T-cell (primary cell): ENCODE measurements around the gene MFGE8. TPM values are rescaled to one million over a fixed set of nuclear protein-coding genes. Genes with fewer than 3 reads are reported as not detected.
"Not testable (repeated sequence)": the region's sequence is repeated elsewhere in the genome, so short reads cannot be mapped to it uniquely, and the experiment has no call there.

Source experiments
- ATAC-seq, 4 experiments: fragments of 200-7000 bp in 3 of 4; fragments of 150-1000 bp in 1 of 4; cut with Tn5 transposase; replicated peaks in 1 of 4; 1 replicate in 3 of 4; 2 replicates in 1 of 4; pipeline ENCODE4 v1.10.0; 2021; ENCODE audit warnings: moderate library complexity in 3 of 4, mild to moderate bottlenecking in 2 of 4, moderate number of reproducible peaks in 1 of 4
- CTCF ChIA-PET, 2 donors: fragments of 300-600 bp; sonication (Branson Sonifier 250); formaldehyde crosslinking; loops; one replicate each; lab custom pipeline; 2022; ENCODE audit warnings: antibody characterized with exemption in 2 of 2; lab: Charles Lee
- POLR2A ChIA-PET, 2 donors: fragments of 300-600 bp; sonication (Branson Sonifier 250); formaldehyde crosslinking; loops; one replicate each; lab custom pipeline; 2022; ENCODE audit warnings: antibody characterized with exemption in 2 of 2; lab: Charles Lee
- DNase-seq, 35 experiments: peaks; one replicate each; pipeline versions ENCODE4 v3.0.0 to v3.0.0-alpha.2; 2013 to 2023
- H3K27ac ChIP-seq: one replicate; pipeline ENCODE4 v1.5.1; 2013; ENCODE audit warnings: low read length
- H3K27me3 ChIP-seq, 2 experiments: replicated peaks in 1 of 2; 1 replicate in 1 of 2; 2 replicates in 1 of 2; pipeline versions ENCODE4 v1.6.1 to v1.7.0; 2013; ENCODE audit warnings: low read length in 1 of 2, mixed read lengths in 1 of 2; ENCODE audit not compliant: control insufficient read depth in 2 of 2, insufficient read depth in 2 of 2; ENCODE audit errors: extremely low read depth in 1 of 2
- H3K36me3 ChIP-seq, 2 donors: 1 replicate in 1 of 2; 2 replicates in 1 of 2; pipeline versions ENCODE4 v1.6.1 to v1.7.0; 2013; ENCODE audit warnings: low read length in 1 of 2; ENCODE audit not compliant: control insufficient read depth in 2 of 2, insufficient read depth in 1 of 2; ENCODE audit errors: extremely low read depth in 1 of 2
- H3K4me1 ChIP-seq, 2 experiments: 1 replicate in 1 of 2; 2 replicates in 1 of 2; pipeline versions ENCODE4 v1.6.1 to v1.7.0; 2013; ENCODE audit warnings: low read length in 2 of 2, mixed read lengths in 1 of 2; ENCODE audit not compliant: insufficient read depth in 2 of 2, control insufficient read depth in 1 of 2; ENCODE audit errors: extremely low read depth in 1 of 2
- H3K4me3 ChIP-seq, 2 donors: 1 replicate in 1 of 2; 2 replicates in 1 of 2; pipeline versions ENCODE4 v1.5.1 to v1.7.0; 2013; ENCODE audit warnings: mild to moderate bottlenecking in 2 of 2, low read length in 1 of 2, moderate library complexity in 1 of 2; ENCODE audit not compliant: control insufficient read depth in 1 of 2; ENCODE audit errors: extremely low read depth in 1 of 2
- H3K9me3 ChIP-seq: 2 replicates; pipeline ENCODE4 v1.7.0; 2013
- H3K27ac Mint-ChIP-seq, 2 donors: one replicate each; pipeline ENCODE4 v1.8.0; 2020 to 2021; ENCODE audit warnings: mild to moderate bottlenecking in 2 of 2, mixed read lengths in 2 of 2
- H3K27me3 Mint-ChIP-seq, 2 donors: one replicate each; pipeline ENCODE4 v1.8.0; 2021 to 2022; ENCODE audit warnings: mixed read lengths in 2 of 2
- H3K36me3 Mint-ChIP-seq: one replicate; pipeline ENCODE4 v1.8.0; 2021; ENCODE audit warnings: mixed read lengths
- H3K4me1 Mint-ChIP-seq, 3 donors: one replicate each; pipeline ENCODE4 v1.8.0; 2020 to 2022; ENCODE audit warnings: mixed read lengths in 3 of 3, mild to moderate bottlenecking in 1 of 3
- H3K4me3 Mint-ChIP-seq, 3 donors: one replicate each; pipeline ENCODE4 v1.8.0; 2020 to 2022; ENCODE audit warnings: mild to moderate bottlenecking in 3 of 3, mixed read lengths in 3 of 3, moderate library complexity in 3 of 3
- H3K9me3 Mint-ChIP-seq, 3 donors: one replicate each; pipeline ENCODE4 v1.8.0; 2020 to 2022; ENCODE audit warnings: mixed read lengths in 3 of 3
- WGBS: methylation state at CpG from one replicate; pipeline ENCODE4 v1.1.5; 2013; ENCODE audit warnings: missing lambda C conversion rate; ENCODE audit not compliant: insufficient coverage; 5-methylcytosine and 5-hydroxymethylcytosine counted together
- total RNA-seq, 35 experiments: library from RNA in 6 of 35; stranded (reverse) in 6 of 35; fragments of 120-200 nt in 1 of 35; gene quantifications; one replicate each; pipeline versions ENCODE4 v1.2.1 to v1.2.4 and lab custom pipeline; 2013 to 2026

The MFGE8 gene
- total RNA-seq, 5 donors from 2014 or later (not counting 1 experiment from before 2014, with no cell fraction given) = 75.4 to 132 (median 99.5) TPM

GRCh38 chr15:88932271-88932874 lies 19.2 kb upstream of the MFGE8 start:
- POLR2A ChIA-PET = no interaction called here
- H3K9me3 Mint-ChIP-seq = peaks cover 0 to 8% (median 7%) of the 10 kb centered on the region in 3 donors
- no peaks in the 10 kb centered on the region for H3K4me1 ChIP-seq

GRCh38 chr15:88930579-88930978 lies 17.4 kb upstream of the MFGE8 start:
- Histone ChIP-seq H3K9me3 (no peaks in the 10 kb centered on the region), H3K4me3 (no peak overlapping the region), H3K36me3 (no peaks in the 10 kb centered on the region), H3K27me3 (peaks cover 0 to 9% of the 10 kb centered on the region in 2 experiments), H3K27ac (no peak overlapping the region), H3K4me1 (no peaks in the 10 kb centered on the region)
- Mint-ChIP-seq H3K9me3 (peaks cover 0 to 8% (median 7%) of the 10 kb centered on the region in 3 donors), H3K4me3 (no peak overlapping the region), H3K36me3 (no peaks in the 10 kb centered on the region), H3K27ac (no peak overlapping the region), H3K4me1 (no peaks in the 10 kb centered on the region), H3K27me3 (peaks cover 8 to 16% of the 10 kb centered on the region in 2 donors)
- DNase-seq (no peak), ATAC-seq (no peak)
- WGBS = no CpG with 5 or more reads among the region's 2 CpGs
- ChIA-PET CTCF (no interaction called here), POLR2A (no interaction called here)

More at GRCh38 chr15:88932271-88932874, 19.2 kb upstream of the MFGE8 start:
- CTCF ChIA-PET = no interaction called here
- Histone ChIP-seq H3K4me3 (no peak overlapping the region), H3K27ac (no peak overlapping the region), H3K27me3 (peaks cover 0 to 9% of the 10 kb centered on the region in 2 experiments), H3K36me3 (no peaks in the 10 kb centered on the region), H3K9me3 (no peaks in the 10 kb centered on the region)
- H3K27me3 Mint-ChIP-seq = peaks cover 8 to 16% of the 10 kb centered on the region in 2 donors
- DNase-seq (no peak), ATAC-seq (no peak)
- no peak overlapping the region for H3K4me3 Mint-ChIP-seq
- no peak overlapping the region for H3K27ac Mint-ChIP-seq
- no peaks in the 10 kb centered on the region for H3K36me3 Mint-ChIP-seq
- WGBS = no CpG with 5 or more reads among the region's 4 CpGs
- no peaks in the 10 kb centered on the region for H3K4me1 Mint-ChIP-seq

GRCh38 chr15:88929358-88930098 lies 16.3 kb upstream of the MFGE8 start:
- WGBS = no CpG with 5 or more reads among the region's 3 CpGs
- H3K4me3 Mint-ChIP-seq, H3K4me3 ChIP-seq, H3K27me3 ChIP-seq, DNase-seq, H3K36me3 Mint-ChIP-seq, H3K27ac Mint-ChIP-seq, H3K27ac ChIP-seq, CTCF ChIA-PET, POLR2A ChIA-PET, H3K9me3 Mint-ChIP-seq, H3K9me3 ChIP-seq, H3K4me1 ChIP-seq, H3K36me3 ChIP-seq, ATAC-seq, H3K4me1 Mint-ChIP-seq: not testable (repeated sequence)
- peaks cover 5 to 13% of the 10 kb centered on the region in 2 donors for H3K27me3 Mint-ChIP-seq

DNA sequence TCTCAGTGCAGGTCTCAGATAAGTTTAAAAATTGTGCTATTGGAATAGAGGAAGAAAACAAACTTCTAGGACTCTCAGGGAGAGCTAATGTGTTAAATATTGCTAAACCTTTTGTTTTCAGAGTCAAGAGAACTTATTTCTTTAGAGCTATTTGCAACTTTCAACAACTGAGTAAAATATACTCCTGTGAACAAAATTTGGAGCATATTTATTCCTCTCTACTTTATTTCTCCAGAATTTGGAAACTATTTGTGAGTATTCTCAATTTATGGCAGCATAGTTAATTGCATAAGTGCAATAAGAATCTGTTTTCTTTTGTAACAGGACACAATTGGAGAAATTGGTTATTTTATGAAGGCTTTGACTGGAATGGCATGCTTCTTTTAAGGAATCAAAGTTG lies 15.0 kb upstream of the MFGE8 start:
- H3K36me3 ChIP-seq, CTCF ChIA-PET, H3K36me3 Mint-ChIP-seq, H3K4me1 ChIP-seq, H3K27me3 ChIP-seq, H3K27ac ChIP-seq, ATAC-seq, H3K4me1 Mint-ChIP-seq, H3K9me3 ChIP-seq, H3K4me3 ChIP-seq, DNase-seq, H3K4me3 Mint-ChIP-seq, POLR2A ChIA-PET, H3K27me3 Mint-ChIP-seq, H3K9me3 Mint-ChIP-seq, H3K27ac Mint-ChIP-seq: not testable (repeated sequence)

DNA sequence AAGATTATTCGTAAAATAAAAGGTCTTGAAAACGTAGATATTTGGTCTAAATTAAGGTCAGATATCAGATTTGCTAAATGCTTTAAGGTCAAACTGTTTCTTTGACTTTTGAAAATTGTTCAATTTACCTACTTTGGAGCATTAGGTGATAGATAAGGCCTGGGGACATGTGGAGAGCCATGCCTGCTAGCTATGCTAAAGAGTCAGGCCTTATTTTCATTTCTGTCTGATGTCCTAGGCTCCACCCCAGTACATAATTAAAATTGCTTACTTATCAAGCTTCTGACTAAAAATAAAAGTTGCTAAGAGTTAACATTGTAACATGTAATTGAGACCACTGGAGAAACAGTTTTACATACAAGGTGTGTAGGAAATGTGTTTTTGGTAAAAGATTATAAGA lies 12.5 kb upstream of the MFGE8 start:
- H3K36me3 Mint-ChIP-seq, H3K4me1 ChIP-seq, H3K9me3 Mint-ChIP-seq, H3K4me1 Mint-ChIP-seq, ATAC-seq, H3K9me3 ChIP-seq, H3K27me3 ChIP-seq, H3K27ac ChIP-seq, POLR2A ChIA-PET, DNase-seq, H3K4me3 ChIP-seq, H3K4me3 Mint-ChIP-seq, H3K27ac Mint-ChIP-seq, H3K36me3 ChIP-seq: not testable (repeated sequence)
- peaks cover 5 to 12% of the 10 kb centered on the region in 2 donors for H3K27me3 Mint-ChIP-seq
- no CpG with 5 or more reads among the region's 2 CpGs for WGBS
- CTCF ChIA-PET = interaction anchor here in 1 of 2 donors (0.7 kb wide), 1 partner anchor 89 kb away, joined by 5 read pairs; no protein-coding TSS in a partner anchor

DNA sequence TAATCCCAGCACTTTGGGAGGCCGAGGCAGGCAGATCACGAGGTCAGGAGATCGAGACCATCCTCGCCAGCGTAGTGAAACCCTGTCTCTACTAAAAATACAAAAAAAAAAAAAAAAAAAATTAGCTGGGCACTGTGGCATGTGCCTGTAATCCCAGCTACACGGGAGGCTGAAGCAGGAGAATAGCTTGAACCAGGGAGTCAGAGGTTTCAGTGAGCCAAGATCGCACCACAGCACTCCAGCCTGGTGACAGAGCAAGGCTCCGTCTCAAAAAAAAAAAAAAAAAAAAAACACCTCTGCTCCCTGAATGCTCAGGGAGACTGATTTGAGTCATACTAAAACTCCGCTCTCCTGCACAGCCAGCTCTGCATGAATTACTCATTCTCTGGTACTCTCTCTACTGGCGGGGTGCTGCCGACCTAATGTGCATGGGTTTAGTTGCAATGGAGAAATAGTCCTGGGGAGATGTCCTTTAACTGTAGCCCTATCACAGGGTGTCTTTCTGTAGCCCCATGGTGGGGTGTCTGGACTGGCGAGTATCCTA lies 7.8 kb upstream of the MFGE8 start:
- H3K4me1 ChIP-seq, H3K4me3 Mint-ChIP-seq, POLR2A ChIA-PET, ATAC-seq, H3K27ac ChIP-seq, H3K9me3 ChIP-seq, DNase-seq, H3K9me3 Mint-ChIP-seq, H3K36me3 Mint-ChIP-seq, H3K4me1 Mint-ChIP-seq, H3K27ac Mint-ChIP-seq, H3K4me3 ChIP-seq, H3K27me3 ChIP-seq, H3K36me3 ChIP-seq: not testable (repeated sequence)
- WGBS = 70% methylated on average over 1 of the region's 12 CpGs
- H3K27me3 Mint-ChIP-seq = peaks cover 7 to 10% of the 10 kb centered on the region in 2 donors
- CTCF ChIA-PET = interaction anchor here in 1 of 2 donors (0.7 kb wide), 1 partner anchor 136 kb away, joined by 3 read pairs; no protein-coding TSS in a partner anchor
